GM12865 (cell line): ENCODE data around the gene PLAC9.
A peak's percentile ranks its signal among the peaks of the same experiment; 100 is the strongest.

Source experiments
- DNase-seq: peaks from one replicate; pipeline ENCODE4 v3.0.0; 2010; ENCODE audit warnings: low read depth
- H3K4me3 ChIP-seq: 2 replicates; pipeline ENCODE4 v1.5.1; 2011; ENCODE audit warnings: mild to moderate bottlenecking, low read depth, low read length, control low read depth
- TF ChIP-seq, protein P1 (sequence below): IDR thresholded peaks from 2 replicates; pipeline ENCODE4 v1.5.1; 2011; ENCODE audit warnings: low read length, control low read depth, low read depth, inconsistent platforms; ENCODE audit not compliant: insufficient read depth; ENCODE audit errors: missing control alignments

Gene PLAC9

DNA sequence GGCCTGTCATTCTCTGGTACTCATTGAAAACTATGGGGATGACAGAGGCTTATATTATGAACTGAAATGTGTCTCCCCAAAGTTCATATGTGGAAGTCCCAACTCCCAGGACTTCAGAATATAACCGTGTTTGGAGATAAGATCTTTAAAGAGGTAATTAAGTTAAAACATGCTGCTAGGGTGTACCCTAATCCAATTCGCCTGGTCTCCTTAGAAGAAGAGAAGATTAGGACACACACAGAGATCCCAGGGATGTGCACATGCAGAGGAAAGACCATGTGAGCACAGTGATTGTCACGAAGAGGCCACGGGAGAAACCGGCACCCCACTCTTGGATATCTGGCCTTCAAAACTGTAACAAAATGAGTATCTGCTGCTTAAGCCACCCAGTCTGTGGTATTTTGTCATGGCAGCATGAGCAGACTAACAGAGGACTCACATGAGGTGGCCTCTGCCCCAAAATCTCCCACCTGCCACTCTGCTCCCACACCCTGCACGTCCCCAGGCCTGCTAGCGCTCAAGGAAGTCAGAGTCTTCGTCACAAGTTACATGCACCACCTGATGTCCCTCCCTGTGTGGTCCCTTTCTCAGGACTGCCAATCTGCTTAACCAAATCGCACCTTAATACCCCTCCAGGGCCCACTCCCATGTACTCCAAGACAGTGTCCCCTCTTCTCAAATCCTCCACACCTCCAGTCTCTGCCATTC is 26.8 kb downstream of the PLAC9 start:
- TF ChIP-seq, protein P1, sequence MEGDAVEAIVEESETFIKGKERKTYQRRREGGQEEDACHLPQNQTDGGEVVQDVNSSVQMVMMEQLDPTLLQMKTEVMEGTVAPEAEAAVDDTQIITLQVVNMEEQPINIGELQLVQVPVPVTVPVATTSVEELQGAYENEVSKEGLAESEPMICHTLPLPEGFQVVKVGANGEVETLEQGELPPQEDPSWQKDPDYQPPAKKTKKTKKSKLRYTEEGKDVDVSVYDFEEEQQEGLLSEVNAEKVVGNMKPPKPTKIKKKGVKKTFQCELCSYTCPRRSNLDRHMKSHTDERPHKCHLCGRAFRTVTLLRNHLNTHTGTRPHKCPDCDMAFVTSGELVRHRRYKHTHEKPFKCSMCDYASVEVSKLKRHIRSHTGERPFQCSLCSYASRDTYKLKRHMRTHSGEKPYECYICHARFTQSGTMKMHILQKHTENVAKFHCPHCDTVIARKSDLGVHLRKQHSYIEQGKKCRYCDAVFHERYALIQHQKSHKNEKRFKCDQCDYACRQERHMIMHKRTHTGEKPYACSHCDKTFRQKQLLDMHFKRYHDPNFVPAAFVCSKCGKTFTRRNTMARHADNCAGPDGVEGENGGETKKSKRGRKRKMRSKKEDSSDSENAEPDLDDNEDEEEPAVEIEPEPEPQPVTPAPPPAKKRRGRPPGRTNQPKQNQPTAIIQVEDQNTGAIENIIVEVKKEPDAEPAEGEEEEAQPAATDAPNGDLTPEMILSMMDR, result no peak
- no peak for DNase-seq
- no peak overlapping the region for H3K4me3 ChIP-seq

DNA sequence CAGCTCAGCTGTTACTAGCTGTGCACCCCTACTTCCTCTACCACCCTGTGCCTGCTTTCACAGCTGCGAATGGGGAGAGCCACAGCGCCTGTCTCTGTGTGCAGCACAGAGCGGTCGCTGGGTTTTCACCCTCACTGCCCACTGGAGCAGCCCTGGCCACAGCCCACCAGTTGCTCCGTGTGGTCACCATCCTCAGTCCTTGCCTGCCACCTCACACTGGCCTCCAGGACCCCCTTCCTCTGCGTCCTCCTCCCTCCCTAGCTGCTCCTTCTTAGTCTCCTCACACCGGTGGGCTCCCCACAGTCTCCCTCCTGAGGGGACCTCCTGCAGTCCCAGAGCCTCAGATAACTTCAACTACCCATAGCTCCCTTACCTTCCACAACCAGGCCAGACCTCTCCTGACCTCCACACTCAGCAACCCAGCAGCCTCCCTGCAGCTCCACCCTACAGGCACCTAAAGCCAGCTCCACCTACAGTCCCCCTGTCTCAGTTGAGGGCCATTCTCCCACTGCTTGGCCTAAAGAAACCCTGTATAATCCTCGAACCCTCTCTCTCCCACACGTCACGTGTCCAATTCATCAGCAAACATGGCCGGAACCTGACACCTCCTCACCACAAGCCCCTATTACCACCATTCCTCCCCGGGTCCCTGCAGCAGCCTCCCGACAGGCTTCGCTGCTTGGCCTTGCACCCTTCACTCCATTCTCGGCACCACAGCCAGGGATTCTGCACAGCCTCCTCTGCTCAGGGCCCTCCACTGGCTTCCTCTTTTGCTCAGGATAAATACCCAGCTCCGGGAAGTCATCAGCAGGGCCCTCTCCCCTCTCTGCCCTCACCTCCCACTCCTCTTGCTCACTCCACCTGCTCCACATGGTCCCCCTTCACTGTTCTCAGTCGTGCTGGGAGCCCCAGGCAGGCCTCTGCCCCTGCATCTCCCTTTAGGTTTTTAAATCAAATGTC is 28.1 kb downstream of the PLAC9 start:
- TF ChIP-seq, protein P1, result no peak
- no peak overlapping the region for H3K4me3 ChIP-seq

DNA sequence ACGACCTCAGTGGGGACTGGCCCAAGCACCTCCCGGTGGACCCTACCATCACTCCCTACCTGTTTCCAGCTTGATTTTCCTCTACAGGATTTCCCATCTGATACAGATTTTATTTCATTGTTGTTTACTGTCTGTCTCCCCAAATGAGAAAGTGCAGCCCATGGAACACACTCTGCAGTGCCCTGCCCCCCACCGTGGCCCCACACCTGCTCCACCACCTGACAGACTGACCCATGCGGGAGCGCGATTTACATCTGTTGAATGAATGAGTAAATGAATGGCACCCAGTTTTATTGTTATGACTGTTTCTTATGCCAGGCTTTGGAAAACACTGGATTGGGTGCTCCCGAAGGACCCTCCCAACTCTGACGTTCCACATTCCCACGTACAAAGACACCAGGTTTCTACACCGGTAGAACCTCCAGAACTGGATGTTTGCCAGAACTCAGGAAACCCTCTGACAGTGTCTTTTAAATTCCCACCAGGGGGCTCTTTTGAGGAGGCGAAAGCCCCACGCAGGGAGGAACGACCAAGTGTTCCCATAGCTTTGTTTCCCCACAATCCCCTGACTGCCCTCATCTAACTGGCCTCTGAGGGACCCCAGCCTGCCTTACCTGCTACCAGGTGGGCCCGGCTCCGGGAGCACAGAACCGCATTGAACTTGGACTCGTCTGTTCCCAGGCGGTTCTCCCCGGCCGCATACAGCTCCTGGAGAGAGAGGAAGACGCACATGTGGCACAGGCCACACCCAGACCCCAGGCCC is 29.0 kb downstream of the PLAC9 start:
- no peak for DNase-seq
- TF ChIP-seq, protein P1, result peak; percentile 1
- H3K4me3 ChIP-seq, result no peak overlapping the region

More for the DNA sequence above, 28.1 kb downstream of the PLAC9 start:
- DNase-seq, result no peak

DNA sequence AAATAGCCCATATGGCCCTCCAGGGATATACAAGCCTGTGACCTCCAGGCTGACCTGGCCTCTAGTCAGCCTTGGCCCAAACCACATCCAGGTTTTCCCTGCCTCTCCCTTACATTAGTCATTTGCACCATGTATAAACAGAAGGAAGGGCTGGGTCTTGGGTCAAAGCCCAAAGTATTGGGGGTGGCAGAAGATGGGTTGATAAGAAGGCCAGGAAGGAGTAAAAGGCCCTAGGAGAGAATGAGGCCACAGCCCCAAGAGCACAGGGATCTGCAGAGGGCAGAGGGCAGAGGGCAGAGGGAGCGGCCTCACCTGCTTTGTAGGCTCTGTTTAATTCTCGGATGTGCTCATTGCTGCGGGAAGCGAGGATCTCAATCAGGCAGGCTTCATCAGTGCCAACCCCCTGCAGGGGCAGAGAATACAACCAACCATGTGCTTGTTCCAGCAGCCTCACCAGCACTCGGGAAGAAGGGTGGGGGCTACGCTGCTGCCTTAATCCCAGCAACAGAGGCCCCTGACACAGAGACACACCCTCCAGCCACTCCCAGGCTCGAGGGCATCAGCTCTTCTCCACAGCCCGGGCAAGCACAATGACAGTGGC is 31.3 kb downstream of the PLAC9 start:
- H3K4me3 ChIP-seq, result no peak overlapping the region
- no peak for DNase-seq
- TF ChIP-seq, protein P1, result no peak

DNA sequence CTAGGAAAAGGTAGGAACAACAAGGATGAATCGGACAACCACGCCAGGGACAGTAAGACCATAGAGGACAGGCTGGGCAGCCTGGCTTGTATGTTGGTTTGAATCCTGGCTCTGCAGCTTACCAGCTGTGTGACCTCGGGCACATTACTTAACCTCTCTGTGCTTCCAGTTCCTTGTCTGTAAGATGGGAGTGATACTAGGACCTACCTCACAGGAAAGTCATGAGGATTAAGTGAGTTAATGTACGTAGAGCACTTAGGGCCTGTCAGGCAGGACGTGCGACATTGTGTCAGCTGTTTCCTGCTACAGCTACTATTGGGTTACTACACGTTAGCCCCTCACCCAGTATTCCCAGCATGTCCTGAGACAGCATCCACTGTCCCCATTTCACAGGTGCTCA is 32.1 kb downstream of the PLAC9 start:
- H3K4me3 ChIP-seq, result no peak overlapping the region
- DNase-seq, result no peak
- TF ChIP-seq, protein P1, result no peak

DNA sequence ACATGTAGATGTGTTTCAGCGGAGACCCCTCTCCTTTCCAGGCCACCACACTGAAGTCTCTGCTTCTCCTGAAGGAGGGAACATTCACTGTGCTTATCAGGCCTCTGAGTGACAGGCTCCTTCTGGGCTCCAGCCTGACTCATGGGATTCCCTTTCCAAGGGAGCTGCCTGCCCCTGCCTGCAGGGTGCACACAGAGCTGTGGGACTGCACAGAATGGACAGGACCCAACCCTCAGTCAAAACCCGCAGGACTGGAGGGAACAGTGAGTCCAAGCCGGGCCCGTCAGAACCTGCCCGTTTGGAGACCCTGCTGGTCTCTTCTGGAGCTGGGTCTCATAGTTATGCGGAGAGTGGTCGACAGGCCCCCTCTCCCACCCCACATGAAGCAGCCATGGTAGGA is 32.6 kb downstream of the PLAC9 start:
- TF ChIP-seq, protein P1, result no peak
- no peak for DNase-seq
- no peak overlapping the region for H3K4me3 ChIP-seq
